ENCODE measurements around the gene BMS1. TPM values are rescaled to one million over a fixed set of nuclear protein-coding genes. Genes with fewer than 3 reads are reported as not detected.

The BMS1 gene
- total and polyA plus RNA-seq, 2 of the 8 experiments (the other 6 are each of a cell fraction or from before 2014, with no cell fraction given), result 3.7 to 34.6 TPM

DNA sequence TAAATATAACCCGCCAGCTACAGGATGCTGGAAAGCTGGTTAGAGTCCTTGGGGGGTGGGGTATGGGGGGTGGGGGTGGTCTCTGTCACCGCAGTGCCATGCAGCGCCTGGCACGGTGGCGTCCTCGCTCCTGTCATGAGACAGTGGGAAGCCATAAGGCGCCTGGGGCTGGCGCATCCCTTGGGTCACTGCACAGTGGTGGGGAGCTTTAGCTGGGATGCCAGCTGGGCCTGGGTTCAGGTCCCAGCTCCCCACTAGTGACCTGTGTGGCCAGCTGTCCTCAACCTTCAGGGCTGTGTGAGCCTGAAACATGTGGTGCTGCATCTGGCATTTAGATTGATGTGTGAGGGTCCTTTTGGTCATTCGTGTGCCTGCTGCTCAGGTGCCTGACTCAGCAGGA lies 93.9 kb downstream of the BMS1 start (continued):
- TF ChIP-seq RAD21 (IDR thresholded peaks at IDR 0.05 in 1 of 2, conservative IDR thresholded peaks at IDR 0.05 in 1 of 2; ENCODE audit: low read depth in 2 of 2, low read length in 2 of 2) (no peak), GABPA (IDR thresholded peaks at IDR 0.05; ENCODE audit: borderline replicate concordance, insufficient read depth, low read length) (no peak), FOSL1 (IDR thresholded peaks at IDR 0.05; ENCODE audit: insufficient read depth, low read depth, low read length) (no peak), KDM4A (IDR thresholded peaks at IDR 0.05; ENCODE audit: low read depth, low read length, severe bottlenecking) (no peak), RFX5 (IDR thresholded peaks at IDR 0.05; ENCODE audit: borderline replicate concordance, low read depth, low read length) (no peak)
